Stimulated activated memory B cell treated with anti-CD40 and anti-IgM and Interleukin-4, amounts not matched to agents 10 μg/mL and 1 μg/mL and 100 μg/mL, for 72 hours (primary cell): Measurements from ENCODE around the gene MON1B.
A peak's percentile ranks its signal among the peaks of the same experiment; 100 is the strongest.
"Not testable (repeated sequence)": the region's sequence is repeated elsewhere in the genome, so short reads cannot be mapped to it uniquely, and the experiment has no call there.

Experiments
- ATAC-seq: fragments of 150-1000 bp; cut with Tn5 transposase; 2 replicates; pipeline ENCODE4 v1.10.0; 2021
- H3K27ac Mint-ChIP-seq: one replicate; pipeline ENCODE4 v1.8.0; 2022; ENCODE audit warnings: mild to moderate bottlenecking, mixed read lengths
- H3K27me3 Mint-ChIP-seq: one replicate; pipeline ENCODE4 v1.8.0; 2022; ENCODE audit warnings: mixed read lengths
- H3K36me3 Mint-ChIP-seq: one replicate; pipeline ENCODE4 v1.8.0; 2022; ENCODE audit warnings: mixed read lengths
- H3K4me1 Mint-ChIP-seq: one replicate; pipeline ENCODE4 v1.8.0; 2022; ENCODE audit warnings: mixed read lengths
- H3K4me3 Mint-ChIP-seq: one replicate; pipeline ENCODE4 v1.8.0; 2022; ENCODE audit warnings: mild to moderate bottlenecking, moderate library complexity, mixed read lengths
- H3K9me3 Mint-ChIP-seq: one replicate; pipeline ENCODE4 v1.8.0; 2022; ENCODE audit warnings: mixed read lengths

Gene MON1B

GRCh38 chr16:77214411-77215138, 23.6 kb downstream of the MON1B start:
- peaks cover 14% of the 10 kb centered on the region for H3K4me1 Mint-ChIP-seq
- H3K36me3 Mint-ChIP-seq: no peaks in the 10 kb centered on the region
- H3K27me3 Mint-ChIP-seq: no peaks in the 10 kb centered on the region
- no peak overlapping the region for H3K27ac Mint-ChIP-seq
- H3K4me3 Mint-ChIP-seq: no peak overlapping the region
- no peaks in the 10 kb centered on the region for H3K9me3 Mint-ChIP-seq
- no peak for ATAC-seq

GRCh38 chr16:77219437-77219836, 28.4 kb downstream of the MON1B start:
- Mint-ChIP-seq H3K27me3 (no peaks in the 10 kb centered on the region), H3K9me3 (no peaks in the 10 kb centered on the region), H3K27ac (no peak overlapping the region), H3K4me1 (peaks cover 7% of the 10 kb centered on the region), H3K4me3 (no peak overlapping the region), H3K36me3 (no peaks in the 10 kb centered on the region)
- ATAC-seq: no peak

GRCh38 chr16:77220427-77220826, 29.4 kb downstream of the MON1B start:
- H3K9me3 Mint-ChIP-seq: no peaks in the 10 kb centered on the region
- no peak overlapping the region for H3K4me3 Mint-ChIP-seq
- H3K4me1 Mint-ChIP-seq: peaks cover 7% of the 10 kb centered on the region
- no peaks in the 10 kb centered on the region for H3K27me3 Mint-ChIP-seq
- H3K36me3 Mint-ChIP-seq: no peaks in the 10 kb centered on the region
- H3K27ac Mint-ChIP-seq: no peak overlapping the region
- no peak for ATAC-seq

- no peaks in the 10 kb centered on the region for H3K36me3 Mint-ChIP-seq
- H3K27ac Mint-ChIP-seq: no peak overlapping the region
- peaks cover 7% of the 10 kb centered on the region for H3K4me1 Mint-ChIP-seq
- no peaks in the 10 kb centered on the region for H3K27me3 Mint-ChIP-seq
- no peaks in the 10 kb centered on the region for H3K9me3 Mint-ChIP-seq
- no peak for ATAC-seq
- no peak overlapping the region for H3K4me3 Mint-ChIP-seq
Observed at GRCh38 chr16:77221482-77221881, 30.5 kb downstream of the MON1B start.

- Mint-ChIP-seq H3K27ac (no peak overlapping the region), H3K4me3 (no peak overlapping the region), H3K9me3 (no peaks in the 10 kb centered on the region), H3K27me3 (no peaks in the 10 kb centered on the region), H3K36me3 (no peaks in the 10 kb centered on the region), H3K4me1 (peaks cover 7% of the 10 kb centered on the region)
- no peak for ATAC-seq
Observed at GRCh38 chr16:77223184-77223583, 32.2 kb downstream of the MON1B start.

GRCh38 chr16:77225182-77225581, 34.2 kb downstream of the MON1B start:
- no peak for ATAC-seq
- no peaks in the 10 kb centered on the region for H3K36me3 Mint-ChIP-seq
- no peaks in the 10 kb centered on the region for H3K9me3 Mint-ChIP-seq
- H3K4me1 Mint-ChIP-seq: peaks cover 6% of the 10 kb centered on the region
- H3K4me3 Mint-ChIP-seq: no peak overlapping the region
- no peaks in the 10 kb centered on the region for H3K27me3 Mint-ChIP-seq
- no peak overlapping the region for H3K27ac Mint-ChIP-seq

GRCh38 chr16:77227745-77228144, 36.8 kb downstream of the MON1B start:
- H3K27ac Mint-ChIP-seq: no peak overlapping the region
- H3K4me1 Mint-ChIP-seq: no peaks in the 10 kb centered on the region
- no peaks in the 10 kb centered on the region for H3K27me3 Mint-ChIP-seq
- H3K4me3 Mint-ChIP-seq: no peak overlapping the region
- no peaks in the 10 kb centered on the region for H3K9me3 Mint-ChIP-seq
- H3K36me3 Mint-ChIP-seq: no peaks in the 10 kb centered on the region
- peak; percentile 8 for ATAC-seq

- no peak overlapping the region for H3K27ac Mint-ChIP-seq
- ATAC-seq: no peak
- no peaks in the 10 kb centered on the region for H3K9me3 Mint-ChIP-seq
- peaks cover 8% of the 10 kb centered on the region for H3K27me3 Mint-ChIP-seq
- H3K4me3 Mint-ChIP-seq: no peak overlapping the region
- H3K36me3 Mint-ChIP-seq: no peaks in the 10 kb centered on the region
- H3K4me1 Mint-ChIP-seq: peaks cover 2% of the 10 kb centered on the region
Observed at GRCh38 chr16:77231047-77231446, 40.1 kb downstream of the MON1B start.

- Mint-ChIP-seq H3K27ac (no peak overlapping the region), H3K9me3 (no peaks in the 10 kb centered on the region), H3K27me3 (peaks cover 8% of the 10 kb centered on the region), H3K4me3 (no peak overlapping the region), H3K36me3 (no peaks in the 10 kb centered on the region), H3K4me1 (peaks cover 7% of the 10 kb centered on the region)
- ATAC-seq: no peak
Observed at GRCh38 chr16:77233799-77234519, 43.0 kb downstream of the MON1B start.

- no peak for ATAC-seq
- Mint-ChIP-seq H3K4me3 (no peak overlapping the region), H3K36me3 (no peaks in the 10 kb centered on the region), H3K27ac (no peak overlapping the region), H3K27me3 (peaks cover 8% of the 10 kb centered on the region), H3K4me1 (peaks cover 7% of the 10 kb centered on the region), H3K9me3 (no peaks in the 10 kb centered on the region)
Observed at GRCh38 chr16:77234611-77235010, 43.6 kb downstream of the MON1B start.

GRCh38 chr16:77236063-77236511, 45.1 kb downstream of the MON1B start:
- Mint-ChIP-seq H3K36me3 (no peaks in the 10 kb centered on the region), H3K4me3 (no peak overlapping the region), H3K4me1 (peaks cover 7% of the 10 kb centered on the region), H3K27me3 (peaks cover 8% of the 10 kb centered on the region), H3K9me3 (no peaks in the 10 kb centered on the region), H3K27ac (no peak overlapping the region)
- ATAC-seq: peak; percentile 91

GRCh38 chr16:77238593-77238992, 47.6 kb downstream of the MON1B start:
- Mint-ChIP-seq H3K4me1 (peaks cover 7% of the 10 kb centered on the region), H3K27ac (no peak overlapping the region), H3K27me3 (peaks cover 8% of the 10 kb centered on the region), H3K9me3 (no peaks in the 10 kb centered on the region), H3K4me3 (no peak overlapping the region), H3K36me3 (no peaks in the 10 kb centered on the region)
- ATAC-seq: no peak

- H3K36me3 Mint-ChIP-seq, ATAC-seq, H3K27ac Mint-ChIP-seq, H3K4me1 Mint-ChIP-seq, H3K4me3 Mint-ChIP-seq, H3K27me3 Mint-ChIP-seq, H3K9me3 Mint-ChIP-seq: not testable (repeated sequence)
Observed at GRCh38 chr16:77242471-77242870, 51.5 kb downstream of the MON1B start.

GRCh38 chr16:77246150-77246549, 55.2 kb downstream of the MON1B start:
- H3K4me3 Mint-ChIP-seq: no peak overlapping the region
- no peaks in the 10 kb centered on the region for H3K4me1 Mint-ChIP-seq
- no peak overlapping the region for H3K27ac Mint-ChIP-seq
- no peak for ATAC-seq
- H3K27me3 Mint-ChIP-seq: no peaks in the 10 kb centered on the region
- no peaks in the 10 kb centered on the region for H3K36me3 Mint-ChIP-seq
- no peaks in the 10 kb centered on the region for H3K9me3 Mint-ChIP-seq

GRCh38 chr16:77250400-77250799, 59.4 kb downstream of the MON1B start:
- Mint-ChIP-seq H3K27me3 (no peaks in the 10 kb centered on the region), H3K4me1 (no peaks in the 10 kb centered on the region), H3K4me3 (no peak overlapping the region), H3K36me3 (no peaks in the 10 kb centered on the region), H3K9me3 (peaks cover under 1% of the 10 kb centered on the region), H3K27ac (no peak overlapping the region)
- ATAC-seq: no peak
